Epithelial cell of proximal tubule (primary cell): ENCODE measurements around the gene C15orf61. TPM values are rescaled to one million over a fixed set of nuclear protein-coding genes. Genes with fewer than 3 reads are reported as not detected.

ENCODE experiments used
- DNase-seq: peaks from one replicate; pipeline ENCODE4 v3.0.0-alpha.2; 2011; ENCODE audit warnings: low read depth
- H3K4me3 ChIP-seq: 2 replicates; pipeline ENCODE4 v1.5.1; 2011; ENCODE audit warnings: low read depth, mild to moderate bottlenecking, low read length
- CTCF ChIP-seq: conservative IDR thresholded peaks from 2 replicates; pipeline ENCODE4 v1.5.1; 2012; ENCODE audit warnings: low read depth, mild to moderate bottlenecking, low read length
- total RNA-seq: library from RNA; depleted of rRNA; stranded (reverse); fragments of >200 nt; gene quantifications from 2 replicates; pipeline ENCODE4 v1.2.3, GENCODE V29; 2015

Gene C15orf61
- total RNA-seq, 1 donor from 2014 or later = 2.0 TPM

GRCh38 chr15:67542420-67543347 lies 21.8 kb downstream of the C15orf61 start, which contains the start of gene MAP2K5:
Gene MAP2K5, plus strand, starts transcription at chr15:67542703. Its CDS starts 633 bp downstream, at chr15:67543336.
- DNase-seq = no peak
- no peak for TF ChIP-seq CTCF
- H3K4me3 ChIP-seq = peak within 1 kb of the TSS; percentile 68

GRCh38 chr15:67543348-67543718 lies 22.4 kb downstream of the C15orf61 start:
- H3K4me3 ChIP-seq = peak overlapping the region; percentile 68
- DNase-seq = no peak
- no peak for TF ChIP-seq CTCF

GRCh38 chr15:67544475-67544874 lies 23.5 kb downstream of the C15orf61 start:
- no peak for TF ChIP-seq CTCF
- DNase-seq = no peak
- no peak overlapping the region for H3K4me3 ChIP-seq

GRCh38 chr15:67545864-67546263 lies 24.9 kb downstream of the C15orf61 start:
- no peak for DNase-seq
- no peak overlapping the region for H3K4me3 ChIP-seq
- TF ChIP-seq CTCF = no peak

- no peak overlapping the region for H3K4me3 ChIP-seq
- no peak for DNase-seq
- TF ChIP-seq CTCF = no peak
Observed at GRCh38 chr15:67547064-67547463, 26.1 kb downstream of the C15orf61 start.

GRCh38 chr15:67547836-67548235 lies 26.9 kb downstream of the C15orf61 start:
- TF ChIP-seq CTCF = no peak
- no peak for DNase-seq
- no peak overlapping the region for H3K4me3 ChIP-seq
